ENCODE results near the gene ARHGAP35. TPM values are rescaled to one million over a fixed set of nuclear protein-coding genes. Genes with fewer than 3 reads are reported as not detected.
A peak's percentile ranks its signal among the peaks of the same experiment; 100 is the strongest.
"Not testable (repeated sequence)": the region's sequence is repeated elsewhere in the genome, so short reads cannot be mapped to it uniquely, and the experiment has no call there.

The ARHGAP35 gene
- total and polyA plus RNA-seq, 10 donors, result 2.3 to 49.4 (median 39.5) TPM

DNA sequence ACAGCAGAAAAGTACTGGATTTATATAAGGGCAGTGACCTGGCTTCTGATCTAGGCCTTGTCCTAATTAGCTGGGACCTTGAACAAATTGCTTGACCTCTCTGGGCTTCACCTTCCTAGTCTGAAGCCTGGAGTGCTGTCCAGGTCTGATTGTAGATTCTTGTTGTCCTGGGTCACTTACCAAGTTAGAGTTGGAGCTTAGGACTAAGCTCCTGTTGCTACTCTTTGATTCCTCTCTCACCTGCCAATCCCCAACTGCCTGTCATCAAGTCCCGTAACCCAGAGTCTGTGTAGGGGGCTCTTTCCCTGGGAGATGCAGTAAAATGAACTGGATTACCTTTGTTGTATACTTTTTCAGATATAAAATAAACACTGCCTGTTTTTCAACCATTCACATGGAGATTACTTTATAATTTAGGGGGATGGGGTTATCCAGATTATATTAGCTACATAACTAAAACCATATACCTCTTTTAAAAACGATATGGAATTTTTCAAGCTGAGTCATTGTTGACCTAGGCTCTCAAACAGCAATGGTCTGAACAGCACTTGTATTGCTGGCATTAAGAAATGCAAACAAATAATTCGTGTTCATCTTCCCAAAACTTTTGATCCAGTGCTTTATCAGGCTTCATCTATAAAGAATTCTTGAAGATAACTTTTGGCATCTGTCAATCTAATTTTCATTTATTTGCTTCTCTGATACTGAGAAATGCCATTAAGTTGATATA is 5.8 kb downstream of the ARHGAP35 start:
- no peak overlapping the region for H3K4me3 ChIP-seq
- DNase-seq, result no peak
- intact Hi-C loops (cut with DNase I; ENCODE audit: low total_unique reads), result no loop called here
- peaks cover 25 to 95% (median 56%) of the 10 kb centered on the region in 6 donors for H3K4me1 ChIP-seq
- no peaks in the 10 kb centered on the region for H3K9me3 ChIP-seq
- peak overlapping the region in 2 of 8 donors; percentile 22 to 33 for H3K27ac ChIP-seq
- H3K36me3 ChIP-seq, result peaks cover 0 to 6% (median 0%) of the 10 kb centered on the region in 6 donors
- H3K27me3 ChIP-seq (replicated peaks in 1 of 7), result no peaks in the 10 kb centered on the region
- TF ChIP-seq POLR2AphosphoS5 (IDR thresholded peaks at IDR 0.05) (no peak), POLR2A (IDR thresholded peaks at IDR 0.05) (no peak)
- TF ChIP-seq, protein P1, sequence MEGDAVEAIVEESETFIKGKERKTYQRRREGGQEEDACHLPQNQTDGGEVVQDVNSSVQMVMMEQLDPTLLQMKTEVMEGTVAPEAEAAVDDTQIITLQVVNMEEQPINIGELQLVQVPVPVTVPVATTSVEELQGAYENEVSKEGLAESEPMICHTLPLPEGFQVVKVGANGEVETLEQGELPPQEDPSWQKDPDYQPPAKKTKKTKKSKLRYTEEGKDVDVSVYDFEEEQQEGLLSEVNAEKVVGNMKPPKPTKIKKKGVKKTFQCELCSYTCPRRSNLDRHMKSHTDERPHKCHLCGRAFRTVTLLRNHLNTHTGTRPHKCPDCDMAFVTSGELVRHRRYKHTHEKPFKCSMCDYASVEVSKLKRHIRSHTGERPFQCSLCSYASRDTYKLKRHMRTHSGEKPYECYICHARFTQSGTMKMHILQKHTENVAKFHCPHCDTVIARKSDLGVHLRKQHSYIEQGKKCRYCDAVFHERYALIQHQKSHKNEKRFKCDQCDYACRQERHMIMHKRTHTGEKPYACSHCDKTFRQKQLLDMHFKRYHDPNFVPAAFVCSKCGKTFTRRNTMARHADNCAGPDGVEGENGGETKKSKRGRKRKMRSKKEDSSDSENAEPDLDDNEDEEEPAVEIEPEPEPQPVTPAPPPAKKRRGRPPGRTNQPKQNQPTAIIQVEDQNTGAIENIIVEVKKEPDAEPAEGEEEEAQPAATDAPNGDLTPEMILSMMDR (IDR thresholded peaks at IDR 0.05 in 8 of 11, conservative IDR thresholded peaks at IDR 0.05 in 3 of 11), result no peak
- 45 to 56% (median 50%) methylated on average over 3 of the region's 3 CpGs for WGBS, 5 donors

DNA sequence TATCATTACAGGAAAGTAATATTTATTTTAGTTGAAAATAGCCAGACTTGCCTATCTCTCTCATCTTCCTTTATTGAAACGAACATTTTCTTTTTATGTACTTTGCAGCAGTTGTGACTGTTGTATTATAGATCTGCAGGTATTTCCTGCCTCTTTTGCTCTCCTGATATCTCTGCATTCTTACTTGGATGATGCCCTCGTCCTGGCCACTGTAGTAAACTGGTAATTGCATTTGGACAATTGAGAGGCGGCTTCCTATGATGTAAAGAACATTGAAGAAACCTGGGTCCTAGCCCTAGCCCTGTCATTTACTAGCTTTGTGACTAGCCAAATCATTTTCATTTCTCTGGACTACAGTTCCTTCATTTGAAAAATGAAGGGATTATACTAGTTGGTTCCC is 6.4 kb downstream of the ARHGAP35 start:
- Histone ChIP-seq H3K27me3 (replicated peaks in 1 of 7) (no peaks in the 10 kb centered on the region), H3K4me3 (no peak overlapping the region), H3K27ac (peak overlapping the region in 2 of 8 donors; percentile 22 to 33), H3K36me3 (peaks cover 0 to 6% (median 0%) of the 10 kb centered on the region in 6 donors), H3K9me3 (no peaks in the 10 kb centered on the region), H3K4me1 (peaks cover 21 to 89% (median 50%) of the 10 kb centered on the region in 6 donors)
- TF ChIP-seq, protein P1 (IDR thresholded peaks at IDR 0.05 in 8 of 11, conservative IDR thresholded peaks at IDR 0.05 in 3 of 11), result no peak
- TF ChIP-seq POLR2AphosphoS5 (IDR thresholded peaks at IDR 0.05) (no peak), POLR2A (IDR thresholded peaks at IDR 0.05) (no peak)
- no peak for DNase-seq
- WGBS, 5 donors, result 46 to 56% (median 53%) methylated on average over 3 of the region's 3 CpGs
- intact Hi-C loops (cut with DNase I; ENCODE audit: low total_unique reads), result no loop called here

DNA sequence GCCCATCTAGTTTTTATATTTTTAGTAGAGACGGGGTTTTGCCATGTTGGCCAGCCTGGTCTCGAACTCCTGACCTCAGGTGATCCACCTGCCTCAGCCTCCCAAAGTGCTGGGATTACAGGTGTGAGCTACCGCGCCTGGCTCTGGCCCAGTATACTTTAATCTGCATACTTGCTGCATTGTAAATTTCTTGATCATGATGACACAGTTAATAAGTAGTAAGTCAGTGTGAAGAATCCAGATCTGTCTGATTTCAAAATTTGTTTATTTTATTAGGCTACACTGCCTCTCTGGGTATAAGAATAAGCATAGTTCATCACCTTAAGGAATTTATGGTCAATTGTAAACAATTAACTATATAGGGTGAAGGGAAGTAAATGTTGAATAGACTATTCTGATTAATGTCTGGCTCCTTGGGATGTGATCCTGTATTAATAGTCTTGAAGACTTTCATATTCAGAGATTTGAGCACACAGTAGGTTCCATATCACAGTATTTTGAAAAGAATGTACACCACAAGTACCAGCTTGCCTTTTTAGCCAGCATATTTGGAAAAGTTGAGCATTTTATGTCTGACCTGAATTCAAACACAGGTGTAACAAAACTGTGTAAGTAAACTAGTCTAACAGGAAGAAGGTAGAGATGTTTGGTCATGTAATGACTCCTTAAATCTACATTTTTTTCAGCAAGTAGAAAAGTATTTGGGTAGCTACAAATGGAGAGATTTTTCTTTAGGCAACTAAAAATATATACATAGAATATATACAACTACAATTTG is 7.4 kb downstream of the ARHGAP35 start:
- no peak overlapping the region for H3K4me3 ChIP-seq
- no peaks in the 10 kb centered on the region for H3K9me3 ChIP-seq
- no peaks in the 10 kb centered on the region for H3K27me3 ChIP-seq (replicated peaks in 1 of 7)
- H3K4me1 ChIP-seq, result peaks cover 13 to 79% (median 40%) of the 10 kb centered on the region in 6 donors
- no peak overlapping the region for H3K27ac ChIP-seq
- intact Hi-C loops (cut with DNase I; ENCODE audit: low total_unique reads), result no loop called here
- WGBS, 5 donors, result 92 to 98% (median 96%) methylated on average over 4 of the region's 4 CpGs
- peaks cover 0 to 12% (median 0%) of the 10 kb centered on the region in 6 donors for H3K36me3 ChIP-seq
- DNase-seq, result no peak
- TF ChIP-seq POLR2A (IDR thresholded peaks at IDR 0.05) (no peak), POLR2AphosphoS5 (IDR thresholded peaks at IDR 0.05) (no peak)
- TF ChIP-seq, protein P1 (IDR thresholded peaks at IDR 0.05 in 8 of 11, conservative IDR thresholded peaks at IDR 0.05 in 3 of 11), result no peak

DNA sequence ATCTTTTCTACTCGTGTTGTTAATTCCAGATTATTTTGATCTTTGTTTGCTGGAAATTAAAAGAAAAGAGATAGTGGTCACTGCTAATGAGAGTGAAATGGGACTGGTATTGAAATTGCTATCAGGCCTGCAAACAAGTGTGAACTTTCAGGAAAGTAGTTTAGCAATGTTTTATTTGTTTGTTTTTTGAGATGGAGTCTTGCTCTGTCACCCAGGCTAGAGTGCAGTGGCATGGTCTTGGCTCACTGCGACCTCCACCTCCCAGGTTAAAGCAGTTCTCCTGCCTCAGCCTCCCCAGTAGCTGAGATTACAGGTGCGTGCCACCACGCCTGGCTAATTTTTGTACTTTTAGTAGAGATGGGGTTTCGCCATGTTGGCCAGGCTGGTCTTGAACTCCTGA is 10.4 kb downstream of the ARHGAP35 start:
- 91 to 97% (median 96%) methylated on average over 5 of the region's 5 CpGs for WGBS, 5 donors
- H3K4me3 ChIP-seq; intact Hi-C loops (cut with DNase I; ENCODE audit: low total_unique reads); H3K27me3 ChIP-seq (replicated peaks in 1 of 7); DNase-seq; H3K27ac ChIP-seq; H3K9me3 ChIP-seq: not testable (repeated sequence)
- Histone ChIP-seq H3K36me3 (peaks cover 0 to 15% (median 0%) of the 10 kb centered on the region in 6 donors), H3K4me1 (peaks cover 5 to 55% (median 19%) of the 10 kb centered on the region in 6 donors)
